GM23338 (cell line): Measurements from ENCODE around the gene WNT7A. TPM values are rescaled to one million over a fixed set of nuclear protein-coding genes. Genes with fewer than 3 reads are reported as not detected.

Experiments
- ATAC-seq: fragments of 200-7000 bp; cut with Tn5 transposase; 3 replicates; pipeline ENCODE4 v1.9.1; 2020
- DNase-seq: peaks from one replicate; pipeline ENCODE4 v3.0.0-alpha.2; 2015; ENCODE audit warnings: low spot score
- H2AFZ ChIP-seq: fragments of 200-600 bp; sonication (generic); 2 replicates; pipeline ENCODE4 v1.8.0; 2016; ENCODE audit warnings: antibody characterized with exemption, mild to moderate bottlenecking, moderate library complexity
- H3F3A ChIP-seq: fragments of 200-600 bp; sonication (generic); replicated peaks from 2 replicates; pipeline ENCODE4 v1.8.0; 2017; ENCODE audit warnings: antibody characterized with exemption, mixed run types, low read depth
- H3K27ac ChIP-seq: fragments of 200-600 bp; sonication (generic); 2 replicates; pipeline ENCODE4 v1.6.1; 2016; ENCODE audit warnings: low read depth
- H3K27me3 ChIP-seq: fragments of 200-600 bp; sonication (generic); 2 replicates; pipeline ENCODE4 v1.8.0; 2016; ENCODE audit warnings: mild to moderate bottlenecking, mixed run types, moderate library complexity; ENCODE audit not compliant: insufficient read depth
- H3K36me3 ChIP-seq: fragments of 200-600 bp; sonication (generic); 2 replicates; pipeline ENCODE4 v1.8.0; 2016; ENCODE audit warnings: mild to moderate bottlenecking; ENCODE audit not compliant: insufficient read depth
- H3K4me1 ChIP-seq: fragments of 200-600 bp; sonication (generic); 2 replicates; pipeline ENCODE4 v1.8.0; 2016; ENCODE audit warnings: mild to moderate bottlenecking, moderate library complexity; ENCODE audit not compliant: insufficient read depth
- H3K4me2 ChIP-seq: fragments of 200-600 bp; sonication (generic); 2 replicates; pipeline ENCODE4 v1.7.1; 2017; ENCODE audit warnings: mixed run types
- H3K4me3 ChIP-seq: fragments of 200-600 bp; sonication (generic); 2 replicates; pipeline ENCODE4 v1.6.1; 2016; ENCODE audit warnings: mixed run types
- H3K79me2 ChIP-seq: fragments of 200-600 bp; sonication (generic); replicated peaks from 2 replicates; pipeline ENCODE4 v1.8.0; 2017; ENCODE audit warnings: mild to moderate bottlenecking; ENCODE audit not compliant: insufficient read depth
- H3K9me2 ChIP-seq: fragments of 200-600 bp; sonication (generic); 2 replicates; pipeline ENCODE4 v1.8.0; 2017; ENCODE audit not compliant: insufficient read depth
- H4K20me1 ChIP-seq: fragments of 200-600 bp; sonication (generic); replicated peaks from 2 replicates; pipeline ENCODE4 v1.8.0; 2017; ENCODE audit warnings: mild to moderate bottlenecking; ENCODE audit not compliant: insufficient read depth
- H3K27ac Mint-ChIP-seq: 2 replicates; pipeline ENCODE4 v1.8.0; 2020; ENCODE audit warnings: inconsistent platforms, mild to moderate bottlenecking, moderate library complexity, mixed read lengths
- H3K27me3 Mint-ChIP-seq: 3 replicates; pipeline ENCODE4 v1.8.0; 2022; ENCODE audit warnings: low read depth, mild to moderate bottlenecking, moderate library complexity, mixed read lengths, inconsistent platforms; ENCODE audit not compliant: insufficient read depth, poor library complexity
- H3K36me3 Mint-ChIP-seq: 3 replicates; pipeline ENCODE4 v1.8.0; 2021; ENCODE audit warnings: low read depth, mild to moderate bottlenecking, inconsistent platforms, moderate library complexity, mixed read lengths
- H3K4me1 Mint-ChIP-seq: 3 replicates; pipeline ENCODE4 v1.8.0; 2020; ENCODE audit warnings: mild to moderate bottlenecking, inconsistent platforms, mixed read lengths
- H3K4me3 Mint-ChIP-seq: 3 replicates; pipeline ENCODE4 v1.8.0; 2021; ENCODE audit warnings: moderate library complexity, mild to moderate bottlenecking, inconsistent platforms, mixed read lengths
- H3K9me3 Mint-ChIP-seq: 3 replicates; pipeline ENCODE4 v1.8.0; 2020; ENCODE audit warnings: moderate library complexity, mild to moderate bottlenecking, inconsistent platforms, mixed read lengths
- CREB1 ChIP-seq: fragments of 250-450 bp; sonication (Bioruptor Pico); IDR thresholded peaks from 2 replicates; pipeline ENCODE4 v1.5.0; 2020; ENCODE audit warnings: low read depth, mild to moderate bottlenecking, moderate library complexity
- CTCF ChIP-seq, 2 experiments: fragments of 200-600 bp in 1 of 2; sonication (generic) in 1 of 2; conservative IDR thresholded peaks; 2 replicates each; pipeline versions ENCODE4 v1.5.1 to v1.6.1; 2016 to 2017; ENCODE audit warnings: antibody characterized with exemption in 2 of 2, low read depth in 2 of 2, mild to moderate bottlenecking in 2 of 2, moderate library complexity in 1 of 2
- EZH2 ChIP-seq: fragments of 200-600 bp; sonication (generic); IDR thresholded peaks from one replicate; pipeline ENCODE4 v1.8.0; 2017; ENCODE audit warnings: antibody characterized with exemption, mild to moderate bottlenecking, low read depth; ENCODE audit not compliant: unreplicated experiment
- EZH2phosphoT487 ChIP-seq: fragments of 200-600 bp; sonication (generic); IDR thresholded peaks from one replicate; pipeline ENCODE4 v1.8.1; 2018; ENCODE audit warnings: antibody characterized with exemption; ENCODE audit not compliant: unreplicated experiment
- JUNB ChIP-seq: IDR thresholded peaks from one replicate; pipeline ENCODE4 v1.6.1; 2016; ENCODE audit warnings: antibody characterized with exemption; ENCODE audit not compliant: unreplicated experiment
- NANOG ChIP-seq: IDR thresholded peaks from 2 replicates; pipeline ENCODE4 v1.6.1; 2016; ENCODE audit warnings: antibody characterized with exemption, borderline replicate concordance
- STAT1 ChIP-seq: IDR thresholded peaks from one replicate; pipeline ENCODE4 v1.6.1; 2016; ENCODE audit warnings: antibody characterized with exemption; ENCODE audit not compliant: unreplicated experiment
- ZNF331 ChIP-seq: fragments of 250-450 bp; sonication (Bioruptor Pico); IDR thresholded peaks from 2 replicates; pipeline ENCODE4 v1.5.0; 2020; ENCODE audit warnings: low read depth, mild to moderate bottlenecking, moderate library complexity
- polyA plus RNA-seq: library from polyadenylated mRNA; unstranded; fragments of >200 nt; fragmentation: Nextera tagmentation; extraction: Ambion mirVana; gene quantifications from 2 replicates; pipeline ENCODE4 v1.2.1, GENCODE V29; 2016
- total RNA-seq: library from RNA; depleted of rRNA; stranded (reverse); fragments of >200 nt; shearing (Covaris generic); gene quantifications from 2 replicates; pipeline ENCODE4 v1.2.3, GENCODE V29; 2014
- TF ChIP-seq, protein P1 (sequence below): IDR thresholded peaks from 2 replicates; pipeline ENCODE4 v1.6.1; 2016; ENCODE audit warnings: antibody characterized with exemption
- TF ChIP-seq, protein P2 (sequence below): IDR thresholded peaks from one replicate; pipeline ENCODE4 v1.6.1; 2018; ENCODE audit warnings: antibody characterized with exemption; ENCODE audit not compliant: unreplicated experiment

WNT7A gene
- total and polyA plus RNA-seq, 2 experiments from 2014 or later, result not detected

GRCh38 chr3:13854492-13854891 lies 25.4 kb downstream of the WNT7A start (continued):
- TF ChIP-seq, protein P1, sequence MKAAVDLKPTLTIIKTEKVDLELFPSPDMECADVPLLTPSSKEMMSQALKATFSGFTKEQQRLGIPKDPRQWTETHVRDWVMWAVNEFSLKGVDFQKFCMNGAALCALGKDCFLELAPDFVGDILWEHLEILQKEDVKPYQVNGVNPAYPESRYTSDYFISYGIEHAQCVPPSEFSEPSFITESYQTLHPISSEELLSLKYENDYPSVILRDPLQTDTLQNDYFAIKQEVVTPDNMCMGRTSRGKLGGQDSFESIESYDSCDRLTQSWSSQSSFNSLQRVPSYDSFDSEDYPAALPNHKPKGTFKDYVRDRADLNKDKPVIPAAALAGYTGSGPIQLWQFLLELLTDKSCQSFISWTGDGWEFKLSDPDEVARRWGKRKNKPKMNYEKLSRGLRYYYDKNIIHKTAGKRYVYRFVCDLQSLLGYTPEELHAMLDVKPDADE, result no peak
- TF ChIP-seq STAT1, result no peak
- TF ChIP-seq JUNB, result no peak
- no peak for TF ChIP-seq ZNF331
- TF ChIP-seq EZH2phosphoT487, result no peak
- TF ChIP-seq NANOG, result no peak
- no peak for TF ChIP-seq CREB1 (CRISPR knock-in tag)
- TF ChIP-seq, protein P2, sequence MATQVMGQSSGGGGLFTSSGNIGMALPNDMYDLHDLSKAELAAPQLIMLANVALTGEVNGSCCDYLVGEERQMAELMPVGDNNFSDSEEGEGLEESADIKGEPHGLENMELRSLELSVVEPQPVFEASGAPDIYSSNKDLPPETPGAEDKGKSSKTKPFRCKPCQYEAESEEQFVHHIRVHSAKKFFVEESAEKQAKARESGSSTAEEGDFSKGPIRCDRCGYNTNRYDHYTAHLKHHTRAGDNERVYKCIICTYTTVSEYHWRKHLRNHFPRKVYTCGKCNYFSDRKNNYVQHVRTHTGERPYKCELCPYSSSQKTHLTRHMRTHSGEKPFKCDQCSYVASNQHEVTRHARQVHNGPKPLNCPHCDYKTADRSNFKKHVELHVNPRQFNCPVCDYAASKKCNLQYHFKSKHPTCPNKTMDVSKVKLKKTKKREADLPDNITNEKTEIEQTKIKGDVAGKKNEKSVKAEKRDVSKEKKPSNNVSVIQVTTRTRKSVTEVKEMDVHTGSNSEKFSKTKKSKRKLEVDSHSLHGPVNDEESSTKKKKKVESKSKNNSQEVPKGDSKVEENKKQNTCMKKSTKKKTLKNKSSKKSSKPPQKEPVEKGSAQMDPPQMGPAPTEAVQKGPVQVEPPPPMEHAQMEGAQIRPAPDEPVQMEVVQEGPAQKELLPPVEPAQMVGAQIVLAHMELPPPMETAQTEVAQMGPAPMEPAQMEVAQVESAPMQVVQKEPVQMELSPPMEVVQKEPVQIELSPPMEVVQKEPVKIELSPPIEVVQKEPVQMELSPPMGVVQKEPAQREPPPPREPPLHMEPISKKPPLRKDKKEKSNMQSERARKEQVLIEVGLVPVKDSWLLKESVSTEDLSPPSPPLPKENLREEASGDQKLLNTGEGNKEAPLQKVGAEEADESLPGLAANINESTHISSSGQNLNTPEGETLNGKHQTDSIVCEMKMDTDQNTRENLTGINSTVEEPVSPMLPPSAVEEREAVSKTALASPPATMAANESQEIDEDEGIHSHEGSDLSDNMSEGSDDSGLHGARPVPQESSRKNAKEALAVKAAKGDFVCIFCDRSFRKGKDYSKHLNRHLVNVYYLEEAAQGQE, result no peak

DNA sequence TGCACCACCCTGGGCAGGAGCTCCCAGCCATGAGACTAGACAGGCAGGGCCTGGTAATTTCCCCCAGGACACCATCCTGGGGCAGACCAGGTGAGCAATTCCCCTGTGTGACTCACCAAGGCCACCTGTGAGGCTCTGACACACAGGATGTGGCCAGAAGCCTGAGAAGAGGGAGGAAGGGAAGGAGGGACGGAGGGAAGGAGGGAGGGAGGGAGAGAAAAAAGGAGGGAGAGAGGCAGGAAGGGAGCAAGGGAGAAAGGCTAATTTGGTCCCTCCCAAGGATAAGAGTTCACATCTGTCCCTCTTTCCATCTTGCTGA lies 25.9 kb downstream of the WNT7A start:
- no peaks in the 10 kb centered on the region for H3K79me2 ChIP-seq
- no peaks in the 10 kb centered on the region for H3K9me2 ChIP-seq
- no peak overlapping the region for H3K4me2 ChIP-seq
- H3K4me1 Mint-ChIP-seq, result peaks cover 6% of the 10 kb centered on the region; the same call in 2 of the 3 replicates
- no peak overlapping the region for H3K4me3 Mint-ChIP-seq
- no peaks in the 10 kb centered on the region for H3K36me3 Mint-ChIP-seq
- TF ChIP-seq, protein P1, result no peak
- TF ChIP-seq CTCF (conservative IDR thresholded peaks at IDR 0.05; ENCODE audit: low read depth in 2 of 2) (no peak), ZNF331 (no peak), JUNB (no peak), EZH2phosphoT487 (no peak), EZH2 (no peak)
- no peaks in the 10 kb centered on the region for H3K27me3 ChIP-seq
- H3K27ac Mint-ChIP-seq, result no peak overlapping the region
- peaks cover 15% of the 10 kb centered on the region for H3K27me3 Mint-ChIP-seq
- no peak overlapping the region for H2AFZ ChIP-seq
- H3K9me3 Mint-ChIP-seq, result no peaks in the 10 kb centered on the region
- H3K4me3 ChIP-seq, result no peak overlapping the region
- no peaks in the 10 kb centered on the region for H3K4me1 ChIP-seq
- H3K36me3 ChIP-seq, result no peaks in the 10 kb centered on the region
- no peak for DNase-seq
- no peak overlapping the region for H3K27ac ChIP-seq
- H4K20me1 ChIP-seq, result no peaks in the 10 kb centered on the region
- ATAC-seq, result no peak
- H3F3A ChIP-seq, result no peaks in the 10 kb centered on the region
